GM12891 (cell line): Measurements from ENCODE around the gene BMP5.

ENCODE experiments used
- PAX5 ChIP-seq: IDR thresholded peaks from 2 replicates; pipeline ENCODE4 v1.6.1; 2011; ENCODE audit warnings: low read length, moderate library complexity, mild to moderate bottlenecking; ENCODE audit not compliant: insufficient read depth, severe bottlenecking
- POLR2A ChIP-seq: IDR thresholded peaks from 2 replicates; pipeline ENCODE4 v1.6.1; 2011; ENCODE audit warnings: low read depth, low read length, control low read depth
- POLR2AphosphoS5 ChIP-seq: IDR thresholded peaks from 2 replicates; pipeline ENCODE4 v1.6.1; 2011; ENCODE audit warnings: low read depth, low read length, control low read depth
- SPI1 ChIP-seq: IDR thresholded peaks from 2 replicates; pipeline ENCODE4 v1.6.1; 2011; ENCODE audit warnings: low read depth, low read length, control low read depth
- TAF1 ChIP-seq: IDR thresholded peaks from 2 replicates; pipeline ENCODE4 v1.6.1; 2011; ENCODE audit warnings: low read depth, low read length, control low read depth

GRCh38 chr6:55704421-55704820 is 171.0 kb downstream of the BMP5 start:
- no peak for TF ChIP-seq POLR2A
- TF ChIP-seq POLR2AphosphoS5, result no peak
- TF ChIP-seq SPI1, result no peak
- TF ChIP-seq TAF1, result no peak
- TF ChIP-seq PAX5, result no peak
